Measurements from ENCODE around the gene TINAGL1.

Gene TINAGL1

GRCh38 chr1:31628931-31629556 lies 52.7 kb downstream of the TINAGL1 start:
- no peak for DNase-seq

GRCh38 chr1:31632649-31633048 lies 56.3 kb downstream of the TINAGL1 start:
- no peak for DNase-seq

GRCh38 chr1:31633117-31633516 lies 56.8 kb downstream of the TINAGL1 start:
- DNase-seq, result peak; percentile 9 to 12

All from AML-193 (cell line).